ENCODE data around the gene SPOUT1.
A peak's percentile ranks its signal among the peaks of the same experiment; 100 is the strongest.
"Not testable (repeated sequence)": the region's sequence is repeated elsewhere in the genome, so short reads cannot be mapped to it uniquely, and the experiment has no call there.

SPOUT1 gene

DNA sequence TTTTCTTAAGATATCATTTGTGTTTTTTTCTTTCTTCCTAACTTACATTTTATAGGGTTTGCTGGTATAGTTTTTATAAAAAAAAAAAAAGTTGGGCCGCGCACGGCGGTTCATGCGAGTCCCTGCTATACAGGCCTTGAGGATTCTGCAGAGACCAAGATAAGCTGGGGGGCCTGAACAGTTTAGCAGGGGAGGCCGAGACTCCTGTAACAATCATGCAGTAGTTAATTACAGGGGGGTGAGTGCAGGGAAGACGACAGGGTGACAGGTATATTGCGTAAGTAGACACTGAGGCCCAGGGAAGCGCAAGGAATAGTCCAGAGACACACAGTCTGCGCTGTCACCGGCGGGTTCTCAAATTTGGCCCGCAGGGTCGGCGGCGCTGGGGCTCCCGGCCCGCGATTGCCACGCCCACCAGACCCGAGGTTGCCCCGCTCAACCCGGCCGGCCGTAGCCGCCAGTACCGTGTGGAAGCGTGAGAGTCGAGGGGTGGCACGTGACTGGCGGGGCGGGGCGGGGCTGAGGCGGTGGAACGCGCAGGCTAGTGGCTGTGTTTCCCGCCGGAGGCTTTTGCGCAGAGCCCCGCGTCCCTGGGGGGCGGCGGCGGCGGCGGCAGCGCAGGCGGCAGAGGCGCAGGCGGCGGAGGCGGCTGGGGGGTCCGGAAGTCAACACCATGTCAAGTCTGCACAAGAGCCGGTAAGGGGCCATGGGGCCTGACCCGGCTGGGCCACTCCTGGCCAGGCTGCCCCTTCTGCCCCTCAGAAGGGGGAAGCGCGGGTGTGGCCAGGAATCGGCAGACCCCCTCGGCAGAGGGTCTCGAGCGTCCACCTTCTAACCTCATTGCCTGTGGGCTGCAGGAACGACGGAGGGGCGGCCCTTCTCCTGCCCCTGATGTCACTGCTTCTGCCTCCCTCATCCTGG, 42.7 kb downstream of the SPOUT1 start, which contains the start of gene TBC1D13:
Gene TBC1D13 (plus strand): TSS at position 573 of the 921 bp plus-strand sequence. CDS start 101 bp downstream, at position 674.
- Histone ChIP-seq H3K27ac (ENCODE audit: low read depth, low read length) (peak within 1 kb of the TSS; percentile 43; the same call in 1 of the 2 replicates), H3K4me1 (ENCODE audit: control insufficient read depth, insufficient read depth, low read length) (peaks cover 5% of the 10 kb centered on the region; the same call in 1 of the 2 replicates), H3K4me3 (ENCODE audit: low read depth, low read length) (peak within 1 kb of the TSS; percentile 98), H3K9me3 (ENCODE audit: control insufficient read depth, insufficient read depth, low read depth, low read length) (no peaks in the 10 kb centered on the region), H3K36me3 (ENCODE audit: control insufficient read depth, insufficient read depth, low read length) (peaks cover 20% of the 10 kb centered on the region), H3K9ac (ENCODE audit: low read length) (peak within 1 kb of the TSS; percentile 93), H3K27me3 (ENCODE audit: control insufficient read depth, insufficient read depth, low read length) (no peaks in the 10 kb centered on the region)

DNA sequence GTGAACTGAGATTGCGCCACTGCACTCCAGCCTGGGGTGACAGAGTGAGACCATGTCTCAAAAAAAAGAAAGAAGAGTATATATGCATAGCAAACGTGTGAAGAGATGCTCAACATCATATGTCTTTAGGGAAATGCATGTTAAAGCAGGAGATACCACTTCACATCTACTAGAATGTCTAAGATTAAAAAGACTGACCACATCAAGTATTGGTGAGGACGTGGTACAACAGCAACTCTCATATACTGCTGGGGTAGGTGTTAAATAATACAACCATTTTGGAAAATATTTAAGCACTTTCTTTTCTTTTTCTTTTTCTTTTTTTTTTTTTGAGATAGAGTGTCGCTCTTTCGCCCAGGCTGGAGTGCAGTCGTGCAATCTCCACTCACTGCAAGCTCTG, 44.2 kb downstream of the SPOUT1 start:
- peaks cover 6% of the 10 kb centered on the region; the same call in 1 of the 2 replicates for H3K9me3 ChIP-seq (ENCODE audit: control insufficient read depth, insufficient read depth, low read depth, low read length)
- no peaks in the 10 kb centered on the region for H3K27me3 ChIP-seq (ENCODE audit: control insufficient read depth, insufficient read depth, low read length)
- peaks cover 5% of the 10 kb centered on the region for H3K36me3 ChIP-seq (ENCODE audit: control insufficient read depth, insufficient read depth, low read length)
- peaks cover 5% of the 10 kb centered on the region; the same call in 1 of the 2 replicates for H3K4me1 ChIP-seq (ENCODE audit: control insufficient read depth, insufficient read depth, low read length)
- H3K9ac ChIP-seq (ENCODE audit: low read length): no peak overlapping the region
- H3K4me3 ChIP-seq (ENCODE audit: low read depth, low read length): no peak overlapping the region
- H3K27ac ChIP-seq (ENCODE audit: low read depth, low read length): no peak overlapping the region

DNA sequence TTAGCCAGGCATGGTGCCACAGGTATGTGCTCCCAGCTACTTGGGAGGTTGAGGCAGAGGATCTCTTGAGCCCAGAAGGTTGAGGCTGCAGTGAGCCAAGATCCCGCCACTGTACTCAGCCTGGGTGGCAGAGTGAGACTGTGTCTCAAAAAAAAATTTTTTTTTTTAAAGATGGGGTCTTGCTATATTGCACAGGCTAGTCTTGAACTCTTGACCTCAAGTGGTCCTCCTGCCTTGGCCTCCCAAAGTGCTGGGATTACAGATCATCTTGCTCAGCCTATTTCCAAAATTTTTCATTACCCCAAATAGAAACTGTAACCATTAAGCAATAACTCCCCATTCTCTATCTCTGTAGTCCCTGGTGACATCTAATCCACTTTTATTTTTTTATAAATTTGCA, 46.9 kb downstream of the SPOUT1 start:
- Histone ChIP-seq H3K4me1 (ENCODE audit: control insufficient read depth, insufficient read depth, low read length) (no peaks in the 10 kb centered on the region), H3K27me3 (ENCODE audit: control insufficient read depth, insufficient read depth, low read length) (no peaks in the 10 kb centered on the region), H3K36me3 (ENCODE audit: control insufficient read depth, insufficient read depth, low read length) (no peaks in the 10 kb centered on the region), H3K4me3 (ENCODE audit: low read depth, low read length) (no peak overlapping the region), H3K9ac (ENCODE audit: low read length) (no peak overlapping the region), H3K9me3 (ENCODE audit: control insufficient read depth, insufficient read depth, low read depth, low read length) (peaks cover 6% of the 10 kb centered on the region; the same call in 1 of the 2 replicates), H3K27ac (ENCODE audit: low read depth, low read length) (no peak overlapping the region)

DNA sequence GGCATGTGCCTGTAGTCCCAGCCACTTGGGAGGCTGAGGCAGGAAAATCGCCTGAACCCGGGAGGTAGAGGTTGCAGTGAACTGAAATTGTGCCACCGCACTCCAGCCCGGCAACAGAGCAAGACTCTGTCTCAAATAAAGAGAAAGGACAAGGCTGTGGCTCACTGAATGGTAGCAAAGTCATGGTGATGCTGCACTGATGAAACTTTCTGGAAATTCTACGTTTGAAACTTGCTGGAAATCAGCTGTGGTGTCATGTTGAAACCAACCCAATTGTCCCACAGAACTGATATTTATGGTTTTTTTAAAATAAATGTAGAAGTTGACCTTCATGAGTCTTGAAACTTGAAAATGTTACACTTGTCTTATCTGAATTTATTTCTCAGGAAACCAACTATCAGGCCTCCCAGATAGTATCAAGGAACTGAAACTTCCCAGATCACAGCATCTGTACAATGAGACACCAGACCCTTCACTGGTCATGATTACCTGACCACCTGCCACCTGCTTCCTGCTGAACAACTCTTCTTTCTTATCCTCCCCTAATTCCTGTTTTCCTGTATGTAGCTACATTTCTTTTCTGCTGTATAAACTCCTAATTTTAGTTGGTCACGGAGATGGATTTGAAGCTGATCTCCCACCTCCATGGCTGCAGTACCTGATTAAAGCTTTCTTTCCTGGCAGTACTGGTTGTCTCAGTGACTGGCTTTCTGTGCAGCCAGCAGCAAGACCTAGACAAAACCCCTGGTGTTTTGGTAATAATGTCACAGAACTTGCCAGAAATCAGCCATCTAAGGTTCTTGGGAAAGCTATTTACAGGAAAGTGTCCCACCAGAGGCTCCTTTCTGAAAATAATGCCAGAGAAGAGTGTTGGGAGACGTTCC, 48.2 kb downstream of the SPOUT1 start:
- H3K4me1 ChIP-seq (ENCODE audit: control insufficient read depth, insufficient read depth, low read length): no peaks in the 10 kb centered on the region
- H3K4me3 ChIP-seq (ENCODE audit: low read depth, low read length): no peak overlapping the region
- H3K27me3 ChIP-seq (ENCODE audit: control insufficient read depth, insufficient read depth, low read length): no peaks in the 10 kb centered on the region

DNA sequence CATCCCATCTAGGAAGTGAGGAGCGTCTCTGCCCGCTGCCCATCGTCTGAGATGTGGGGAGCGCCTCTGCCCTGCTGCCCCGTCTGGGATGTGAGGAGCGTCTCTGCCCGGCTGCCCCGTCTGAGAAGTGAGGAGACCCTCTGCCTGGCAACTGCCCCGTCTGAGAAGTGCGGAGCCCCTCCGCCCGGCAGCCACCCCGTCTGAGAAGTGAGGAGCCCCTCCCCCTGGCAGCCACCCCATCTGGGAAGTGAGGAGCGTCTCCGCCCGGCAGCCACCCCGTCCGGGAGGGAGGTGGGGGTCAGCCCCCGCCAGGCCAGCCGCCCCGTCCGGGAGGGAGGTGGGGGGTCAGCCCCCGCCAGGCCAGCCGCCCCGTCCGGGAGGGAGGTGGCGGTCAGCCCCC, 49.5 kb downstream of the SPOUT1 start:
- H3K9me3 ChIP-seq (ENCODE audit: control insufficient read depth, insufficient read depth, low read depth, low read length); H3K36me3 ChIP-seq (ENCODE audit: control insufficient read depth, insufficient read depth, low read length); H3K27me3 ChIP-seq (ENCODE audit: control insufficient read depth, insufficient read depth, low read length); H3K27ac ChIP-seq (ENCODE audit: low read depth, low read length); H3K9ac ChIP-seq (ENCODE audit: low read length); H3K4me3 ChIP-seq (ENCODE audit: low read depth, low read length); H3K4me1 ChIP-seq (ENCODE audit: control insufficient read depth, insufficient read depth, low read length): not testable (repeated sequence)

More for the DNA sequence above, 48.2 kb downstream of the SPOUT1 start:
- no peak overlapping the region for H3K27ac ChIP-seq (ENCODE audit: low read depth, low read length)
- peaks cover 6% of the 10 kb centered on the region; the same call in 1 of the 2 replicates for H3K9me3 ChIP-seq (ENCODE audit: control insufficient read depth, insufficient read depth, low read depth, low read length)
- no peak overlapping the region for H3K9ac ChIP-seq (ENCODE audit: low read length)
- no peaks in the 10 kb centered on the region for H3K36me3 ChIP-seq (ENCODE audit: control insufficient read depth, insufficient read depth, low read length)

DNA sequence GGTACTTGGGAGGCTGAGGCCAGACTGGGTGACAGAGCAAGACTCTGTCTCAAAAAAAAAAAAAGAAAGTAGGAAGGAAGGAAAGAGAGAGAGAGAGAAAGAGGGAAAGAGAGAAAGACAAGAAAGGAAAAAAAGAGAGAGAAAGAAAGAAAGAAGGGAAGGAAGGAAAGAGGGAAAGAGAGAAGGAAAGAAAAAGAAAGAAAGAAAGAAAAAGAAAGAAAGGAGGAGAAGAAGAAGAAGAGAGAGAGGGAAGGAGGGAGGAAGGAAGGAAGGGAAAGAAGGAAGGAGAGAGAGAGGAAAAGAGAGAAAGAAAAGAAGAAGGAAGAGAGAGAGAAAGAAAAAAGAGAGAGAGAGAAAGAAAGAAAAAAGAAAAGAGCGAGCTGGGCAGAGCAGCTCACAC, 54.8 kb downstream of the SPOUT1 start:
- no peaks in the 10 kb centered on the region for H3K27me3 ChIP-seq (ENCODE audit: control insufficient read depth, insufficient read depth, low read length)
- H3K27ac ChIP-seq (ENCODE audit: low read depth, low read length): no peak overlapping the region
- H3K36me3 ChIP-seq (ENCODE audit: control insufficient read depth, insufficient read depth, low read length): no peaks in the 10 kb centered on the region
- no peaks in the 10 kb centered on the region; the same call in 1 of the 2 replicates for H3K9me3 ChIP-seq (ENCODE audit: control insufficient read depth, insufficient read depth, low read depth, low read length)
- H3K4me3 ChIP-seq (ENCODE audit: low read depth, low read length): no peak overlapping the region
- H3K9ac ChIP-seq (ENCODE audit: low read length): no peak overlapping the region
- H3K4me1 ChIP-seq (ENCODE audit: control insufficient read depth, insufficient read depth, low read length): 0 out of 2 replicates have a peak, but pooled peaks cover 2% of the 10 kb centered on the region

DNA sequence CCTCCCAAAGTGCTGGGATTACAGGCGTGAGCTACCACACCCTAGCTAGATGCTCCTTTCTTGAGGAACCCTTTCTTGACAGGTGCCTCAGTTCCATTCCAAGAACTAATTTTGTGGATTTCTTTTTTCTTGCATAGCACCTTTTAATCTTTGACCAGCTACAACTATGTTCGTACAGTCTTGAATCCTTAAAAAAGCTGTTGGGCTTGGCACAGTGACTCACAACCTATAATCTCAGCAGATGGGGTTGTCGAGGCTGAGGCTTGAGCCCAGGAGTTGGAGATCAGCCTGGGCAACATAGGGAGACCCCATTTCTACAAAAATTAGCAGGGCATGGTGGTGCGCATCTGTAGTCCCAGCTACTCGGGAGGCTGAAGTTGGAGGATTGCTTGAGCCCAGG, 56.5 kb downstream of the SPOUT1 start:
- H3K4me3 ChIP-seq (ENCODE audit: low read depth, low read length): no peak overlapping the region
- H3K4me1 ChIP-seq (ENCODE audit: control insufficient read depth, insufficient read depth, low read length): 0 out of 2 replicates have a peak, but pooled peaks cover 2% of the 10 kb centered on the region
- no peak overlapping the region for H3K9ac ChIP-seq (ENCODE audit: low read length)
- H3K27me3 ChIP-seq (ENCODE audit: control insufficient read depth, insufficient read depth, low read length): no peaks in the 10 kb centered on the region
- no peak overlapping the region for H3K27ac ChIP-seq (ENCODE audit: low read depth, low read length)
- H3K36me3 ChIP-seq (ENCODE audit: control insufficient read depth, insufficient read depth, low read length): no peaks in the 10 kb centered on the region
- no peaks in the 10 kb centered on the region for H3K9me3 ChIP-seq (ENCODE audit: control insufficient read depth, insufficient read depth, low read depth, low read length)

DNA sequence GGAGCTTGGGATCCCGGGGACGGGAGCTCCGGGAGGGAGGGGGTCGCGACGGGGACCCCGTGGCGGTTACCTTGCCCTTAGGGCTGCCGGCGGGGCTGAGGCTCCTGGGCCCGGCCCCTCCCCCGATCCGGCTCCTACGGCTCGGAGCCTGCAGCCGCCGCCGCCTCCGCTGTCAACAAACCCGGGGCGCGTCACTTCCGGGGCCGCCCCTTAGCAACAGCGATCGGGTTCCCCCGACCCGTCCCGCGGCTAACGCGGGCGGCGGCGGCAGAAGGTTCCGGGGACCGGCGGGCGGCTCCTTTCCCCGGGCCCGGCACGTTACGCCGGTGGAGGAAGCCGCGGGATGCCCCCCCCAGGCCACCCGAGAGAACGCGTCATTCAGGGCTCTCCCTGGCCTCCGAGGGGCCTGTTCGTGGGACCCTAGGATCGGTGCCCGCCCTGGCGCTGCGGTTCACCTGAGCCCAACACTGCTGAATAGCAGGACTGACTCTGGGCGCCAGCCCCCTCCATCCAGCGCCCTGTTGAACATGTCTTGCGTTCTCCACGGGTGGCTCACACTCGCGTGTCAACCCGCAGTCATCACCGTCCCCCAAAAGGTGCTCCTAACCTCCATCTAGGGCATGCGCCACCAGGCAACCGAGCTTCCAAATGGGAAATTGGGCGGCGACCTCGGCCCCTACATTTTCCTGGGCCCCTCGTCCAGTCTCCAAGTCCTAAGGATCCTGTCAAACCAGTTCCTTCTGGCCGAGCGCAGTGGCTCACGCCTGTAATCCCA, 57.7 kb downstream of the SPOUT1 start, which contains the start of gene ZER1:
Gene ZER1 (minus strand): TSS at position 183 of the 775 bp plus-strand sequence. CDS start 16,362 bp downstream, outside the sequence.
- H3K4me3 ChIP-seq (ENCODE audit: low read depth, low read length): peak within 1 kb of the TSS; percentile 93
- no peaks in the 10 kb centered on the region for H3K9me3 ChIP-seq (ENCODE audit: control insufficient read depth, insufficient read depth, low read depth, low read length)
- H3K9ac ChIP-seq (ENCODE audit: low read length): peak within 1 kb of the TSS; percentile 79
- no peaks in the 10 kb centered on the region for H3K36me3 ChIP-seq (ENCODE audit: control insufficient read depth, insufficient read depth, low read length)
- no peaks in the 10 kb centered on the region for H3K27me3 ChIP-seq (ENCODE audit: control insufficient read depth, insufficient read depth, low read length)
- H3K4me1 ChIP-seq (ENCODE audit: control insufficient read depth, insufficient read depth, low read length): 0 out of 2 replicates have a peak, but pooled peaks cover 2% of the 10 kb centered on the region
- H3K27ac ChIP-seq (ENCODE audit: low read depth, low read length): peak within 1 kb of the TSS; percentile 58

DNA sequence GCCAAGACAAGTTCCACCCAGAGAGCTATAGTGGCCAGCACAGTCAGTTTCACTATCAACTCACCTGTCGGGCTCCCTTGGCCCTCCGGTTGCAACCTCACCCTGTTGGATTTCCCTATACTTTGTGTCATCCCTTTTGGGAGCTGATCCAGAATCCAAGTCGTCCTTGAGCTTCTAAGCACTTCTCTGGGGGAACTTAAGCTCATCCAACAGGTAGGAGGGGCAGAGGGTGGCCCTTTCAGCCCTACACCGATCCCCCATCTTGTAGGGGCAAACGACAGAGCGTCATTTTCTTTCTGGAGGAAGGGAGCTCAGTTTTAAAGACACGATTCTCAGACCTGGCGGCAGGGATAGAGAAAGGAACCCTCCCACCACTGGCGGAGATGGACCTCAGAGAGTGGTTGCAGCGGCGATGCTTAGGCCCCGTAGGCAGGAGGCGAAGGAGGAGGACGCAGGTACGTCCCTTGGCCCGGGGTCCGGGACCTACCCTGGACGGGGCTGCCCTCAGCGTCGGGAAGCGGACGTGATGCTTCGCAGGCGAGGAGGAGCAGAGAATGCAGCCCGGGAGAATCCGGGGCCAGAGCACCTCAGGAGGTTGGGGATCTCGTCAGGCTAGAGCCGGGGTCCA, 58.4 kb downstream of the SPOUT1 start:
- H3K36me3 ChIP-seq (ENCODE audit: control insufficient read depth, insufficient read depth, low read length): no peaks in the 10 kb centered on the region
- no peaks in the 10 kb centered on the region for H3K9me3 ChIP-seq (ENCODE audit: control insufficient read depth, insufficient read depth, low read depth, low read length)
- peak overlapping the region; percentile 93 for H3K4me3 ChIP-seq (ENCODE audit: low read depth, low read length)
- 0 out of 2 replicates have a peak, but pooled peaks cover 2% of the 10 kb centered on the region for H3K4me1 ChIP-seq (ENCODE audit: control insufficient read depth, insufficient read depth, low read length)
- peak overlapping the region; percentile 58 for H3K27ac ChIP-seq (ENCODE audit: low read depth, low read length)
- no peaks in the 10 kb centered on the region for H3K27me3 ChIP-seq (ENCODE audit: control insufficient read depth, insufficient read depth, low read length)
- peak overlapping the region; percentile 79 for H3K9ac ChIP-seq (ENCODE audit: low read length)

Data from HUES6 (cell line).